Hippocampal formation (tissue), 2 donors: ENCODE results near the gene CACNA1D.
"Not testable (repeated sequence)": the region's sequence is repeated elsewhere in the genome, so short reads cannot be mapped to it uniquely, and the experiment has no call there.

Experiments
- DNase-seq, 2 donors: peaks; one replicate each; lab custom pipeline; 2025; lab: John Stamatoyannopoulos, UW

CACNA1D gene

DNA sequence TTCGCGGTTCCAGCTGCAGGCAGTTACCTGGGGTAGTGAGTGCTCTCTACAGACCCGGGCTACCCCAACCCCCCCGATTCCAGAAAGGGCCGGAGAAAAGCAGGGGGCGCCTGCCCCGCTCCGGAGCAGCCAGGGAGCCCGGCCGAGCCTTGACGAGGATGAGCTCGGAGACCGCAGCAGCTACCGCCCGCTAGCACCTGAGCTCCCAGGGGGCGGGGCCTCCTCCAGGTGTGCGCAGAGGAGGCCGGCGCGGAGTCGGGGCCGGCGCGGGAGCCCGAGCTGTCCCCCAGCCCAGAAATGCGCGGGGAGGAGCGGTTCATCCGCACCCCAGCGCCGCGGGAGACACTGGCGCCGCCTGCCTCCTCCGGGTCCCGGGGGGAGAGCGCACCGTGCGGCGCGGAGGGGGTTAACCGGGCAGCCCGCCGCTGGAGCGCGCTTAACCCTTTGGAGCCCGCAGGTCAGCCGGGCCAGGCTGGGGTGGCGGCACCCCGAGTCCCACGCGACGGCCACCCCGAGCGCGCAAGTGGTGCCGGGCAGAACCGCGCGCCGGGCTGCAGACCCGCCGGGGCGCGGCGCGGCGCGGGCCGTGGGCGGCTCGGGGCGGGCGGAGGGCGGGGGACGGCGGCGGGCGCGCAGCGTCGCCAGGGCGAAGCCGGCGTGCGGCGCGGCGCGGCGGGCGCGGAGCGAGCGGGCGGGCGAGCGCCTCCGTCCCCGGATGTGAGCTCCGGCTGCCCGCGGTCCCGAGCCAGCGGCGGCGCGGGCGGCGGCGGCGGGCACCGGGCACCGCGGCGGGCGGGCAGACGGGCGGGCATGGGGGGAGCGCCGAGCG lies at the start of gene CACNA1D:
Gene CACNA1D, plus strand, starts transcription at position 649 of the 829 bp plus-strand sequence. CDS start 556 bp downstream, outside the sequence.
- peak; percentile 10 to 59 for DNase-seq

DNA sequence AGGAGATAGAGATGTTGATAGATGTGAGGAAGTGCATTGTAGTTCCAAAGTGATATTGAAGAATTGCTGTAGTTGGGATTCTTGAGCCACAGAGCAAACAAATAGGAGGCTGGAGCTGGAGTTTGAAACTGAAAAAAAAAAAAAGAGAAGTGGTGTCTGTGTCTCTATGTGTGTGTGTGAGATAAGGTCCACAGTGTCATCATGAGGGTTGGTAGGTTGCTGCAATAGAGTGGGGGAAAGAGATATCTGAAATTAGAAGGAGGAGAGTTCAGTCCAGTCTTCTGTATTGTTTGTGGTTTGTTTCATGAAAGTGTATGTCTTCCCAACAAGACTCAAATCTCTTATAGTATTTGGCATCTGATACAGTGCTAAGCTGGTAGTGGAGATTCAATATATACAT lies 37.3 kb upstream of the CACNA1D start:
- DNase-seq, result no peak

DNA sequence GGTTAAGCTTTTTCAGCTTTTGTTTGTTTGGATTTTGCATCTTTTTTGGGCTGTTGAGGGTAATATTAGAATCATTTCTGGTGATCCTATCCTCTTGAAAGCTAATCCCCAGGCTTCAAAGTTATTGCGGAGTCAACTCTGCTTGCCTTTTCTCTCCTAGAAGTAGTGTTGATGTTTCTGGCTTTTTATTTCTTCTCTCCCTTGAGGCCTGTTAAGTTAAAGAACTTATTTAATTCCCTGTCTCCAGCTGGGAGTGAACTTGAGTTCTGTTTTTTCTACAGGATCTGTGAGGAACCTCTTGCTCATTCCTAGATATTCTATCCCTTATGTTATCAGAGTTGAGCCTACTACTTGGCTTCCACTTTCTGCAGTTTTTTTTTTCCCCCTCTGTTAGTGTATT lies 34.1 kb upstream of the CACNA1D start:
- no peak for DNase-seq

DNA sequence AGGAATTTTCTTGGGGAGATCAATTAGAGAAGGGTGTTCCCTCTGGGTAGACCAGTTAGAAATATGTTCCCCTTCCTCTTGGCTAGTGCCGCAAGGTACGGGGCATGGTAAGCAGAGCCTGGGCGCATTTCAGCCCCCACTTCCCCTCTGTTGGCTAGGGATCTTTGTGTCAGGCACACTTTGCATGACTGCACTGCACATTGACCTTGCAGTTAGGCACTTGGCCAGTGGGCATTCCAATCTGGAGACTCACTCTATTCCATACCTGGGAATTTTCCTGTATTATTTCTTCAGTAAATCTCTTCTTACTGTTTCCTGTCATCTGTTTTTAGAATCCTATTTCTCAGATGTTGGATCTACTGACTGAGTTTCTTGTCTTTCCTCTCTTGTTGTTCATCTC lies 30.0 kb upstream of the CACNA1D start:
- DNase-seq, result no peak

DNA sequence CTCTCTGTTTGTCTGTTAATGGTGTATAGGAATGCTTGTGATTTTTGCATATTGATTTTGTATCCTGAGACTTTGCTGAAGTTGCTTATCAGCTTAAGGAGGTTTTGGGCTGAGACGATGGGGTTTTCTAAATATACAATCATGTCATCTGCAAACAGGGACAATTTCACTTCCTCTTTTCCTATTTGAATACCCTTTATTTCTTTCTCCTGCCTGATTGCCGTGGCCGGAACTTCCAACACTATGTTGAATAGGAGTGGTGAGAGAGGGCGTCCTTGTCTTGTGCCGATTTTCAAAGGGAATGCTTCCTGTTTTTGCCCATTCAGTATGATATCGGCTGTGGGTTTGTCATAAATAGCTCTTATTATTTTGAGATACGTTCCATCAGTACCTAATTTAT lies 24.7 kb upstream of the CACNA1D start:
- DNase-seq, result not testable (repeated sequence)

DNA sequence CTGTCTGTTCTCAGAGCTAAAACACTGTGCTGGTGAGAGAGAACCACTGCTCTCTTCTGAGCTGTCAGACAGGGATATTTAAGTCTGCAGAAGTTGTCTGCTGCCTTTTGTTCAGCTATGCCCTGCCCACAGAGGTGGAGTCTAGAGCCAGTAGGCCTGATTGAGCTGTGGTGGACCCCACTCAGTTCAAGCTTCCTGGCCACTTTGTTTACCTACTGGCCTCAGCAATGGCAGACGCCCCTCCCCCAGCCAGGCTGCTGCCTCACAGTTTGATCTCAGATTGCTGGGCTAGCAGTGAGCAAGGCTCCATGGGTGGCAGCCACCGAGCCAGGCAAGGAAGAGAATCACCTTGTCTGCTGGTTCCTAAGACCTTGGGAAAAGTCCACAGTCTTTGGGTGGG lies 21.0 kb upstream of the CACNA1D start:
- DNase-seq, result no peak

DNA sequence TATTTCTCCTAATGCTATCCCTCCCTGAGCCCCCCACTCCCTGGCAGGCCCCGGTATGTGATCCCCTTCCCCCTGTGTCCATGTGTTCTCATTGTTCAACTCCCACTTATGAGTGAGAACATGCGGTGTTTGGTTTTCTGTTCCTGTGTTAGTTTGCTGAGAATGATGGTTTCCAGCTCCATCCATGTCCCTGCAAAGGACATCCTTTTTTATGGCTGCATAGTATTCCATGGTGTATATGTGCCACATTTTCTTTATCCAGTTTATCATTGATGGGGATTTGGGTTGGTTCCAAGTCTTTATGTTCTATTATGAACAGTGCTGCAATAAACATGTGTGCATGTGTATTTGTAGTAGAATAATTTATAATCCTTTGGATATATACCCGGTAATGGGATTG lies 18.0 kb upstream of the CACNA1D start:
- not testable (repeated sequence) for DNase-seq

DNA sequence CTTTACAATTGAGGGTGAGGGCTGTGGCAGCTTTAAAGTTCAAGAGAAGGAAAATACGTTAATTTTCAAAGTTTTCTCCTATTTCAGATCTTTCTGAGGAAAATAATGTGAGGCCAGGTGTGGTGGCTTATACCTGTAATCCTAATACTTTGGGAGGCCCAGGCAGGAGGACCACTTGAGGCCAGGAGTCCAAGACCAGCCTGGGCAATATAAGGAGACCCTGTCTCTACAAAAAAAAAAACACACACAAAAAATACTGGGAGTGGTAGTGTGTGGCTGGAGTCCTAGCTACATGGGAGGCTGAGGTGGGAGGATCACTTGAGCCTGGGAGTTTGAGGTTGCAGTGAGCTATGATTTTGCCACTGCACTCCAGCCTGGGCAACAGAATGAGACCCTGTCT lies 16.7 kb upstream of the CACNA1D start:
- DNase-seq, result not testable (repeated sequence)

GRCh38 chr3:53478166-53478830 lies 16.1 kb upstream of the CACNA1D start:
- no peak for DNase-seq

- no peak for DNase-seq
These were observed 15.3 kb upstream of the CACNA1D start for GRCh38 chr3:53478921-53479664.

DNA sequence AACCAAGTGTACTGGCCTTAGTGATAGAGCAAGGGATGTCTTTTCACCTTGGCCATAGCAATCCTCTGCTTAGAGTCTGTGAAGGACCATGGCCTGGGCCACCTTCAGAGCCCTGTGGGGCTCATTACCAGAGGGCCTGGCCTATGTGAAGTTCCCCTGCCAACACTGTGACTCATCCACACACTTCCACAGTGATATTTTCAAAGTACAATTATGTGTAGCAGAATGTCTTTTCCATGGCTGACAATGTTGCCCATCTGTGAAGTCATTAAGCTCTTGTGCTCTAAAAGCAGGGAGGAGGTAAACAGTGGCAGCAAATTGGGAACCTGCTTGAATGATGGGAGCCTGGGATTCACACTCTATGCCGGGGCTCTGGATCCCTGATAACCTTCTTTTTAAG lies 12.2 kb upstream of the CACNA1D start:
- DNase-seq, result no peak

DNA sequence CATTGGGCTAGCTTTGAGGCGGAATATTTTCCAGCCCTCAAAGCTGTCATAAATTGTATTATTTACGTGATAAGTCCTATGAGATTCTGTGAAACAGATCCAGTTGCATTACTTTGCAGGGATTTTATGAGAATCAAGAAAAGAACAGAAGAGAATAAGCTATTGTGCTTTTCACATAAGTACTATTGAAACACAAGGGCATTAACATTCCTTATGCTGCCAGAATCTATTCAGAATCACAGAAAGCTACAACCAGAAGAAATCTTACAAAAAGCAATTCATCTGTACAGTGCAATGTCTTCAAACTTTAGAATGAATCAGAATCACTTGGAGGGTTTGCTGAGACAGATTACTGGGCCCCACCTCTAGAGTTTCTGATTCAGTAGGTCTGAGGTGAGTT lies 10.6 kb upstream of the CACNA1D start:
- DNase-seq, result no peak

- DNase-seq, result no peak
These were observed 9.4 kb upstream of the CACNA1D start for GRCh38 chr3:53484984-53485383.

DNA sequence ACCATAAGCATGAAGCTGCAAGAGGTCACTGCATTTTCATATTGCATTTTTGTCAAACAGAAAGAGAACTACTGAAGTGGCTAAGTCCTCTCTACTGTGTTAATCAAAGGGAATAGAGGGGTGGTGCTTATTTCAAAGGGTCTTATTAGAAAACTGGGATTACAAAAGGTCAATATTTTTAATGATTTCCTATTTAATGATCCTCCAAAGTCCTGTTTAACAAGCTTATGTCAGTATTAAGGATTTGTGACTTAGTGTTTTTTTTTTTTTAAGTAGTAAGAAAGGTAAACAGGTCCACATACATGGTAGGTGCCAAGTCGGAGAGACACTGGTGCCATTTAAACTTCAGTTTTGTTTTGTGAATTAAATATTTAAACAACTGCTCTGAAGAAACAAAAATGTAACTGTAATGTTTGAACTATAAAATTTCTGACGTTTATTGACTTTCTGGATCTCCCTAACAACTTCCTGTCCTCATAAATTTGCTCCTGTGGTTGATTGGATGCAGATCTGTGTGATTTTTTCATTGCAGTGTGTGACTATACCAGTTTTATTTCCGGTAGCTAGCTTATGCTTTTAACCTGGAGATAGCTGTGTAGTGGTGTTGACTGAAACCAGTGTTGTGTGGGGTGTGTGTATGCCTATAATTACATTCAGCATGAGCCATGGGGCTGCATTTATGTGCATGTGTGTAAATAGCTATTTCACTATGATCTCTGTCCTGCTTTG lies 8.6 kb upstream of the CACNA1D start:
- no peak for DNase-seq

- no peak for DNase-seq
These were observed 7.3 kb upstream of the CACNA1D start for GRCh38 chr3:53486961-53487654.

- DNase-seq, result no peak
These were observed 5.0 kb upstream of the CACNA1D start for GRCh38 chr3:53489386-53489785.

DNA sequence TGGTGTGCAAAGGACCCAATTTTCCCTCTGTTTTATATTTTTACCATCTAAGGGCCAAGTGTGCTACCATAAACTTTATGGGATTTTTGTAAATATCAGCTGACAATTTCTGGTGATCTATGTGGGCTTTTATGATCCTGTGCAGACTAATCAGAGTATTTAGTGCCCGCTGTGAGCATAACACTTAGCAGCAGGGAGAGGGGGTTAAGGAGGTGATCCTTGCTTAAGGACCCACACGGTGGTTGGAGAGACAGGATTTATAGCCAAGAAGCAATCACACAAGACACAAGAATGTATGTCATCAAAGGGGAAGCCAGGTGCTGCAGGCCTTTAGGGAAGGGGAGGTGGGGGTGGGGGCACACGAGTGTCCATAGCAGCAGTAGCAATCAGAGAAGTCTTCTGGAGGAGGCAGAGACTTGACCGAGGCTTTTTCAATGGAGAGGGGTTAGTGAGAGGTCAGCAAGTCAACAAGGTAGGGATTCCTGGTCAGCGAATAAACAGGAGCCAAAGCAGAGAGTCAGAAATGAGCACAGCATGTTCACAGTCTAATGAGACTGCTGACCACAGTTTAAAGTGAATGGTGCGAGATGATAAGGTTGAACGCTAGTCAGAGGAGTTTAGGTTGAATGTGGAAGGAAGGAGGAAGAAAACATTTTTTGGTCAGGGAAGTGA lies 4.5 kb upstream of the CACNA1D start:
- no peak for DNase-seq

DNA sequence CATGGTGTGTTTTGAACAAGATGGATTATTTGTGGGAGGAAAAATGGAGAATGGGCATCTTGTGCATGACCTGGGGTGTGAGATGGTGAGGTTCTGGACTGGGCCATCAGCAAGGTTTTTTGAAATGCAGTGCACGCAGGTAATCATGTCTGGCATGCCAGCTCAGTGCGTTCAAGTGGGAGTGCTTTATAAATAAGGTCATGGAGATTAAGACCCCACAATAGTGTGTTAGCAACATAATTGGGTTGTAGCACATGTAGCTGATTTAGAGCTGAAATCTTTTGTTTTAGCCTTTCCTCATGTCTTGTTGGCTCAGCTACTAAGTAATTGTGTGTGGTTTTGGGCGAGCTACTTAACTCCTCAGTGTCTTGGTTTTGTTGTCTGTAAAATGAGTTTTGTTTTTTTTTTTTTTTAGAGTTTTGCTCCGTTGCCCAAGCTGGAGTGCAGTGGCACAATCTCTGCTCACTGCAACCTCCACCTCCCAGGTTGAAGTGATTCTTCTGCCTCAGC lies 3.9 kb upstream of the CACNA1D start:
- no peak for DNase-seq

DNA sequence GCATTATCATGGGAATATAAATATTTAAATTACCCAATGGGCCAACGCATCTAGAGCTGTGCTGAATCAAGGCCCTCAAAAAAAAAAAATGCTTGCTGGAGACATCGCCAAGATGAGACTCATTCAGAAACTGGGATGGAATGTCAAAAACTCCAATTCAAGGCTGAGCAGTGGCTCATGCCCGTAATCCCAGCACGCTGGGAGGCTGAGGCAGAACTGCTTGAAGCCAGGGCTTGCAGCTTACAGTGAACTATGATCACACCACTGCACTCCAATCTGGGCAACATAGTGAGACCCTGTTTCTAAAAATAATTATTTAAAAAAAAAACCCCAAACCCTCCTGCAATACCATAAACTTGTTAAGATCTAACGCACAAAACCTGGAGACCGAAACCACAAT lies 3.1 kb upstream of the CACNA1D start:
- no peak for DNase-seq

DNA sequence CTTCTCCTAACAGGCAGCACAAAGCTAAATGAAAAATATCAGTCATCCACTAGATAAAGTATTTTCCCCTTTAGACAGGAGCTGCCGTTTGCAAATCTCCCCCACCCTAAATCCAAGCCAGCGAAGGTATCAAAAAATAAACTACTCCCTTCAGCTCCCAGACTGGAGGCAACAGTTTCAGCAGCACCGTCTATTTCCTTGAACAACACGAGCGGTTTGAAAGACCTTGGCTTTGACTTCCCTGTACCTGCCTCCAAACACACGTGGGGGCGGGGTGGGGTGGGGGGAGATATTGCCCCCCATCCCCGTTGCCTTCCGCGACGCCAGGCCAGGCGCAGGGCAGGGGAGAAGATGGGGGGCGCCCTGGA lies 832 bp upstream of the CACNA1D start:
- DNase-seq, result no peak

DNA sequence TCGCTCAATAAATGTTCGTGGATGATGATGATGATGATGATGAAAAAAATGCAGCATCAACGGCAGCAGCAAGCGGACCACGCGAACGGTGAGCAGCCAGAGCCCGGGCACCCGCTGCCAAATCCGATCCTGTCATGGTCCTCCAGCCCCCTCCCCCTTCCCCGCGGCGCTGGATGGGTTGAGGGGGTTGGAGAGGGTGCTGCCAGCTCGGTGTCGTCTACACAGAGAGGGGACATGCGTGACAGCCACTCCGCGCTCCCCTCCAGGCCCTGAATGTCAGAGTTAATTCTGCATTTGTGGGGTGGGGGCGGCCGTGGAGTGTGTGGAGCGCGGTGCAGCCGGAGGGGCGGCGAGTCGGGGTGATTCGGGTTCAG lies 722 bp downstream of the CACNA1D start:
- DNase-seq, result no peak
